HEK293 (cell line): ENCODE measurements around the gene IL15.
A peak's percentile ranks its signal among the peaks of the same experiment; 100 is the strongest.

ENCODE experiments used
- CTCF ChIA-PET: fragments of 350-600 bp; formaldehyde crosslinking; extraction: SDS; loops from one replicate; lab custom pipeline; 2021; ENCODE audit warnings: antibody characterized with exemption; lab: Yijun Ruan, JAX
- POLR2A ChIA-PET: fragments of 300-600 bp; formaldehyde crosslinking; extraction: SDS; loops from one replicate; lab custom pipeline; 2020; ENCODE audit warnings: antibody characterized with exemption, inconsistent platforms; lab: Yijun Ruan, JAX
- H3K27ac ChIP-seq: fragments of 200-500 bp; sonication (Bioruptor generic); 2 replicates; pipeline ENCODE4 v1.5.1; 2014; ENCODE audit warnings: low read depth, low read length, control low read depth, inconsistent platforms; ENCODE audit errors: extremely low read depth
- H3K36me3 ChIP-seq, 2 experiments: fragments of 200-500 bp in 1 of 2; sonication (Bioruptor generic) in 1 of 2; 1 replicate in 1 of 2; 2 replicates in 1 of 2; pipeline ENCODE4 v1.5.1; 2014 to 2017; ENCODE audit warnings: inconsistent platforms in 2 of 2, low read length in 2 of 2; ENCODE audit not compliant: control insufficient read depth in 2 of 2, insufficient read depth in 1 of 2
- H3K4me1 ChIP-seq: fragments of 200-500 bp; sonication (Bioruptor generic); 2 replicates; pipeline ENCODE4 v1.5.1; 2014; ENCODE audit warnings: mild to moderate bottlenecking, low read length, inconsistent platforms; ENCODE audit not compliant: control insufficient read depth, insufficient read depth
- H3K4me3 ChIP-seq: 2 replicates; pipeline ENCODE4 v1.5.1; 2011; ENCODE audit warnings: low read depth, mild to moderate bottlenecking, control low read depth, low read length, moderate library complexity
- H3K9me3 ChIP-seq: fragments of 200-500 bp; sonication (Bioruptor generic); 2 replicates; pipeline ENCODE4 v1.5.1; 2014; ENCODE audit warnings: low read depth, low read length, inconsistent platforms; ENCODE audit not compliant: control insufficient read depth, insufficient read depth
- GLIS2 ChIP-seq: fragments of 450-650 bp; formaldehyde crosslinking; IDR thresholded peaks from 2 replicates; pipeline ENCODE4 v1.5.1; 2016; ENCODE audit warnings: missing biosample characterization, missing genetic modification characterization
- HOXC10 ChIP-seq: sonication (generic); formaldehyde crosslinking; IDR thresholded peaks from 2 replicates; pipeline ENCODE4 v1.8.1; 2023; ENCODE audit warnings: mild to moderate bottlenecking, missing genetic modification reagents
- RBAK ChIP-seq: fragments of 450-650 bp; formaldehyde crosslinking; IDR thresholded peaks from 2 replicates; pipeline ENCODE4 v1.5.1; 2016; ENCODE audit warnings: missing biosample characterization, missing genetic modification characterization
- REST ChIP-seq: fragments of 450-650 bp; formaldehyde crosslinking; IDR thresholded peaks from 2 replicates; pipeline ENCODE4 v1.5.1; 2016; ENCODE audit warnings: missing biosample characterization, missing genetic modification characterization
- SP3 ChIP-seq: fragments of 450-650 bp; formaldehyde crosslinking; IDR thresholded peaks from 2 replicates; pipeline ENCODE4 v1.5.1; 2016; ENCODE audit warnings: missing biosample characterization, missing genetic modification characterization
- TRIM28 ChIP-seq: IDR thresholded peaks from 2 replicates; pipeline ENCODE4 v1.6.1; 2011; ENCODE audit warnings: low read length, control low read depth, borderline replicate concordance
- ZBTB1 ChIP-seq: fragments of 450-650 bp; formaldehyde crosslinking; IDR thresholded peaks from 2 replicates; pipeline ENCODE4 v1.5.1; 2016; ENCODE audit warnings: missing biosample characterization, missing genetic modification characterization
- ZBTB20 ChIP-seq: fragments of 450-650 bp; formaldehyde crosslinking; IDR thresholded peaks from 2 replicates; pipeline ENCODE4 v1.5.1; 2016; ENCODE audit warnings: missing biosample characterization, missing genetic modification characterization
- ZBTB26 ChIP-seq: fragments of 450-650 bp; formaldehyde crosslinking; optimal IDR thresholded peaks from 2 replicates; pipeline ENCODE3; 2016; ENCODE audit warnings: missing biosample characterization, mild to moderate bottlenecking, missing genetic modification characterization
- ZBTB8A ChIP-seq: fragments of 450-650 bp; formaldehyde crosslinking; IDR thresholded peaks from 2 replicates; pipeline ENCODE4 v1.5.1; 2016; ENCODE audit warnings: missing biosample characterization, missing genetic modification characterization
- ZFP3 ChIP-seq: fragments of 450-650 bp; formaldehyde crosslinking; IDR thresholded peaks from 2 replicates; pipeline ENCODE4 v1.5.1; 2016; ENCODE audit warnings: low read depth, missing biosample characterization, missing genetic modification characterization
- ZNF133 ChIP-seq: fragments of 450-650 bp; formaldehyde crosslinking; IDR thresholded peaks from 2 replicates; pipeline ENCODE4 v1.5.1; 2016; ENCODE audit warnings: missing biosample characterization, missing genetic modification characterization
- ZNF174 ChIP-seq: fragments of 450-650 bp; formaldehyde crosslinking; IDR thresholded peaks from 2 replicates; pipeline ENCODE4 v1.5.0; 2017; ENCODE audit warnings: missing biosample characterization, mild to moderate bottlenecking, missing genetic modification characterization
- ZNF175 ChIP-seq: fragments of 450-650 bp; formaldehyde crosslinking; IDR thresholded peaks from 2 replicates; pipeline ENCODE4 v1.5.1; 2016; ENCODE audit warnings: missing biosample characterization, missing genetic modification characterization
- ZNF211 ChIP-seq: fragments of 450-650 bp; formaldehyde crosslinking; IDR thresholded peaks from 2 replicates; pipeline ENCODE4 v1.5.1; 2016; ENCODE audit warnings: low read depth, missing biosample characterization, missing genetic modification characterization
- ZNF341 ChIP-seq: fragments of 450-650 bp; formaldehyde crosslinking; IDR thresholded peaks from 2 replicates; pipeline ENCODE4; 2016; ENCODE audit warnings: low read depth, missing biosample characterization, missing genetic modification characterization
- ZNF394 ChIP-seq: fragments of 450-650 bp; formaldehyde crosslinking; IDR thresholded peaks from 2 replicates; pipeline ENCODE4 v1.5.1; 2016; ENCODE audit warnings: missing biosample characterization, missing genetic modification characterization, mild to moderate bottlenecking, moderate library complexity, borderline replicate concordance
- ZNF423 ChIP-seq: fragments of 450-650 bp; formaldehyde crosslinking; IDR thresholded peaks from 2 replicates; pipeline ENCODE4 v1.5.1; 2016; ENCODE audit warnings: missing biosample characterization, missing genetic modification characterization
- ZNF549 ChIP-seq: fragments of 450-650 bp; IDR thresholded peaks from 2 replicates; pipeline ENCODE4 v1.5.1; 2018; ENCODE audit warnings: missing biosample characterization, missing genetic modification characterization, mild to moderate bottlenecking, inconsistent platforms, moderate library complexity
- ZNF560 ChIP-seq: fragments of 450-650 bp; formaldehyde crosslinking; IDR thresholded peaks from 2 replicates; pipeline ENCODE4 v1.5.1; 2017; ENCODE audit warnings: missing biosample characterization, missing genetic modification characterization, borderline replicate concordance
- ZNF701 ChIP-seq: fragments of 450-650 bp; formaldehyde crosslinking; IDR thresholded peaks from 2 replicates; pipeline ENCODE4 v1.5.1; 2016; ENCODE audit warnings: missing biosample characterization, missing genetic modification characterization
- ZNF76 ChIP-seq: fragments of 450-650 bp; formaldehyde crosslinking; IDR thresholded peaks from 2 replicates; pipeline ENCODE4; 2016; ENCODE audit warnings: low read depth, missing biosample characterization, missing genetic modification characterization, borderline replicate concordance
- ZNF785 ChIP-seq: fragments of 450-650 bp; formaldehyde crosslinking; IDR thresholded peaks from 2 replicates; pipeline ENCODE4 v1.5.1; 2016; ENCODE audit warnings: missing biosample characterization, missing genetic modification characterization
- ZNF830 ChIP-seq: fragments of 450-650 bp; IDR thresholded peaks from 2 replicates; pipeline ENCODE4 v1.5.0; 2018; ENCODE audit warnings: missing biosample characterization, missing genetic modification characterization, low read depth, mild to moderate bottlenecking, moderate library complexity
- TF ChIP-seq, protein P1 (sequence below): fragments of 450-650 bp; formaldehyde crosslinking; IDR thresholded peaks from 2 replicates; pipeline ENCODE4 v1.5.1; 2016; ENCODE audit warnings: missing biosample characterization, missing genetic modification characterization

IL15 gene

DNA sequence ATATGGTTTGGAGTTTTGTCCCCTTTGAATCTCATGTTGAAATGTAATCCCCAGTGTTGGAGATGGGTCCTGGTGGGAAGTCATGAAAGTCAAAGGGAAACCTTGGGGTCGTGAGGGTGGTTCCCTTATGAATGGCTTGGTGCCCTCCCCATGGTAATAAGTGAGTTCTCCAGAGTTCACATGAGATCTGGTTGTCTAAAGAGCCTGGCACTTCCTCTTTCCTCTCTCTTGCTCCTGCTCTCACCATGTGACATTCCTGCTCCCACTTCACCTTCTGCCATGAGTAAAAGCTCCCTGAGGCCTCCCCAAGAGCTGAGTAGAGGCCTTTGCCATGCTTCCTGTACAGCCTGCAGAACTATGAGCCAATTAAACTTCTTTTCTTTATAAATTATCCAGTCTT is 5.5 kb upstream of the IL15 start (continued):
- TF ChIP-seq ZNF133 (tag by site-specific recombination) (no peak), ZBTB1 (no peak), ZNF76 (tag by site-specific recombination) (no peak), ZFP3 (tag by site-specific recombination) (no peak), HOXC10 (CRISPR knock-in tag) (no peak), ZNF560 (tag by site-specific recombination) (no peak), ZBTB26 (tag by site-specific recombination) (no peak)
- TF ChIP-seq, all 188 proteins: peak for 0

DNA sequence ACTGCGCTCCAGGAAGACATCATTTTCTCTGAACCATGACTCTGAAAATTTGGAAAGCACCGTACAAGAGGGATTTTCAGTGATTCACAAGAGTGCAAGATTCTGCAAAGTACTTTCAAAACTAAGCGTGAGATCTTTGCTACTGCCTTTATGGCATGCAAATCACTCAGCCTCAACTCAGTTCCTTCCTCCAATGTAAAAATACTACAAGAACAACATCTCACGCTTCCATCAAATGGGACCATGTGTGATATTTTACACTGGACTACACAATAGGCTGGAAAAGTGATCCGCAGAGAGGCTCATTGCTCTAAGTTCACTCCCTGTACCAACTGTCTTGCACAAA is 674 bp upstream of the IL15 start:
- TF ChIP-seq ZNF211 (tag by site-specific recombination) (no peak), TRIM28 (no peak), ZNF174 (tag by site-specific recombination) (no peak), ZNF341 (tag by site-specific recombination) (no peak), ZNF175 (tag by site-specific recombination) (no peak), ZNF830 (tag by site-specific recombination) (no peak), ZNF701 (tag by site-specific recombination) (no peak)
- no peak overlapping the region for H3K27ac ChIP-seq
- peak overlapping the region; percentile 73; the same call in 1 of the 2 replicates for H3K4me3 ChIP-seq
- no peaks in the 10 kb centered on the region for H3K9me3 ChIP-seq
- no peaks in the 10 kb centered on the region for H3K36me3 ChIP-seq
- POLR2A ChIA-PET: interaction anchor here (0.6 kb wide), 1 partner anchor 152 kb away, joined by 4 read pairs; no protein-coding TSS in a partner anchor
- H3K4me1 ChIP-seq: no peaks in the 10 kb centered on the region; the same call in 1 of the 2 replicates
- CTCF ChIA-PET: interaction anchor here (0.6 to 1.0 kb wide), 3 partner anchors 19 to 290 kb away, joined by 3 to 4 read pairs (median 4); no protein-coding TSS in a partner anchor

- H3K4me1 ChIP-seq: no peaks in the 10 kb centered on the region; the same call in 1 of the 2 replicates
- peak overlapping the region; percentile 55; the same call in 1 of the 2 replicates for H3K27ac ChIP-seq
- no peaks in the 10 kb centered on the region for H3K9me3 ChIP-seq
- no peaks in the 10 kb centered on the region for H3K36me3 ChIP-seq
- POLR2A ChIA-PET: interaction anchor here (0.6 to 0.8 kb wide), 2 partner anchors 17 to 121 kb away, joined by 4 read pairs; no protein-coding TSS in a partner anchor
- CTCF ChIA-PET: interaction anchor here (0.5 to 0.9 kb wide), 4 partner anchors 23 to 1649 kb away, joined by 3 read pairs; no protein-coding TSS in a partner anchor
- peak overlapping the region; percentile 73 for H3K4me3 ChIP-seq
- TF ChIP-seq ZNF423 (peak; percentile 15), ZBTB20 (tag by site-specific recombination) (peak; percentile 81), ZNF549 (tag by site-specific recombination) (no peak), ZNF394 (no peak; the same call in 1 of the 2 replicates), GLIS2 (tag by site-specific recombination) (peak; percentile 19; the same call in 1 of the 2 replicates), RBAK (tag by site-specific recombination) (no peak), ZBTB26 (tag by site-specific recombination) (peak; percentile 50), ZBTB8A (peak; percentile 45; the same call in 1 of the 2 replicates), ZNF785 (tag by site-specific recombination) (no peak), REST (tag by site-specific recombination) (peak; percentile 58), SP3 (tag by site-specific recombination) (0 out of 2 replicates have a peak, but pooled peaks have one; percentile 3)
- TF ChIP-seq, protein P1, sequence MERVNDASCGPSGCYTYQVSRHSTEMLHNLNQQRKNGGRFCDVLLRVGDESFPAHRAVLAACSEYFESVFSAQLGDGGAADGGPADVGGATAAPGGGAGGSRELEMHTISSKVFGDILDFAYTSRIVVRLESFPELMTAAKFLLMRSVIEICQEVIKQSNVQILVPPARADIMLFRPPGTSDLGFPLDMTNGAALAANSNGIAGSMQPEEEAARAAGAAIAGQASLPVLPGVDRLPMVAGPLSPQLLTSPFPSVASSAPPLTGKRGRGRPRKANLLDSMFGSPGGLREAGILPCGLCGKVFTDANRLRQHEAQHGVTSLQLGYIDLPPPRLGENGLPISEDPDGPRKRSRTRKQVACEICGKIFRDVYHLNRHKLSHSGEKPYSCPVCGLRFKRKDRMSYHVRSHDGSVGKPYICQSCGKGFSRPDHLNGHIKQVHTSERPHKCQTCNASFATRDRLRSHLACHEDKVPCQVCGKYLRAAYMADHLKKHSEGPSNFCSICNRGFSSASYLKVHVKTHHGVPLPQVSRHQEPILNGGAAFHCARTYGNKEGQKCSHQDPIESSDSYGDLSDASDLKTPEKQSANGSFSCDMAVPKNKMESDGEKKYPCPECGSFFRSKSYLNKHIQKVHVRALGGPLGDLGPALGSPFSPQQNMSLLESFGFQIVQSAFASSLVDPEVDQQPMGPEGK: peak; percentile 4; the same call in 1 of the 2 replicates
Measured at GRCh38 chr4:141636771-141637460, 533 bp downstream of the IL15 start.
